NCI-H1930 (cell line): ENCODE data around the gene FOXO3.

Source experiments
- DNase-seq, 2 experiments: peaks; one replicate each; lab custom pipeline; 2025; lab: John Stamatoyannopoulos, UW

FOXO3 gene

DNA sequence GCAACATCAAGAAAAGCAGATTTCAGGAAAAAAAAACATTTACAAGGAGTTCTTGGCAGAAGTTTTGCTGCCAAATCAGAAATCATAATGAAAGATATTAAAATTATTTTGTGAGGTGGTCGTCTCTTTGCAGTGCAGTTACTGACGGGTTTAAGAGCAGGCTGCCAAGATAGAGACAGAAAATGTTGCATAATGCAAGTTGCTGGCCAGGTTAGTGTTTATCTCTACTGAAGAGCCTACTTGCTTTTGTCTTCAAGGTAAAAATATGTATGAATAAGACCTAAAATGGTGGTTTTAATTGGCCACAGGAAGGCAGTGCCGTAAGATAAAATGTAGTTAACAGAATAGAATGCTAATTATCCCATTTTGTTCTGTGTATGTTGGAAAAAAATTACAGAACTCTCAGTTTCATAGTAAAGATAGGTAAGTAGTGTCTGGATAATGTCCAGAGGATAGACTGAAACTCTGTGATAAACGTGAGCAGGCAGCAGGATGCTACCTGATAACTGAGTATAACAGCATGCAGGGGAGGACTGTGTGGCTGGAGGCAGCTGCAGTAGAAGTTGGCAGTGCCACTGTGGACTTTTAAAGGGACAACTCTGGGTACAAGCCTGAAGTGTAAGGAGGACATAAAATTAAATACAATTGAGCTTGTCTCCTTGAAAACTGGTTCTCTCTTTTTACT is 13.9 kb downstream of the FOXO3 start:
- DNase-seq = no peak

DNA sequence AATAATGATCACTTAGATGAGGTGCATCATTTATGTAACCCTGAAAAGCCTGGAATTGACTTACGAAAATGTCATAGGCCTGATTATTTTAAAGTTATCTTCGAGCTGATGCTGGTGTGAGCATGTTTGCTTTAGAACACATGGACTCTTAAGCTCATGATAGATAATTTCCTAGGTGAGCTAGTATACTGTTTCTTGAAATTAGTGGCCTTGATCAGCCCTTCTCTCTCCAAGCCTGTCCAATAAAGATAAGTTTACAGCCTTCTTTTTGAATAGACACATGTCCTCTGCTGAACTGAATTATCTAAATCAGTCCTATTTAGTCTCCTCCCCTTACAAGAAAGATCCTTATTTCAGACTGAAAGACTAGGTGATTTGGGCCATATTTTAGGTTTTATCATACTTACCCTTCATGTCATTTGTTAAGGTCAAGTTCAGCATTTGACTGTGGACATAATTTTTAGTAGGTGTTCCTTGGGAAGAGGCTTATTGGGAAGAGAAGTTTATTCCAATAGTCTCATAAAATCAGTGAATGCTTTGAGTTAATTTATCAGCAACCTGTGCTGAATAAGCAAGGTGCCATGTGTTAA is 15.3 kb downstream of the FOXO3 start:
- DNase-seq = no peak

GRCh38 chr6:108576709-108577108 is 16.0 kb downstream of the FOXO3 start:
- no peak for DNase-seq

GRCh38 chr6:108578166-108578565 is 17.4 kb downstream of the FOXO3 start:
- DNase-seq = no peak

DNA sequence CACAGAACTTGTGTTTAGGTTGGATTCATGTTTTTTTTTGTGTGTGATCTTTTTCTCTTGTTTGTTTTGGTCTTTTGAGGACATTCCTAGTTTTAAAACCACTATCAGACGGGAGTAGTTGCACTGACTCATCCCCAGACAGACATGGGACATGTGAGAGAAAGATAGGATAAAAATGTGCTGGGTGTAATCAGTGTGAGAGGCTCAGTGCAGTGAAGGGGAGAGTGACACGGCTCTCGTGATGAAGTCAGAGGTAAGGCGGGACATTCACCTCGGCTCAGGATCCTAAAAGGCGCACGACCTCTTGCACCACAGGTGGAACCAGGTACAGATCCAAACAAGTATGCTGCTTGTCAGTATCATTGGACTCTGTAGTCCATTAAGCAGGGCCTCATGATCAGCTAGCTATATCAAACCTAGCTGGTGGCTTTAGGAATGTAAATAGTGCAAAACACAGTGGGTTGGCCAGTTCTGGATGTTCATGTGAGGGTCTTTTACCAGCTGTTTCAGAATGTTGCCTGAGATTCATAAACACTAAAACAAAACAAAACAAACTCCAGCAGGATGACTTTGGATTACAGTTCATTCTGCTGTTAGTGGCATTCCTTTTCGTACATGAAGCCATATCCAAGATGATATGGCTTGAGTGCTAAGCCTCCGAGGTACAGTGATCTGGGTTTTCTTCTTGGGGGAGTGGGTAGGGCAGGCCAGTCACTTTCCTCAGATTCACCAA is 18.0 kb downstream of the FOXO3 start:
- no peak for DNase-seq

DNA sequence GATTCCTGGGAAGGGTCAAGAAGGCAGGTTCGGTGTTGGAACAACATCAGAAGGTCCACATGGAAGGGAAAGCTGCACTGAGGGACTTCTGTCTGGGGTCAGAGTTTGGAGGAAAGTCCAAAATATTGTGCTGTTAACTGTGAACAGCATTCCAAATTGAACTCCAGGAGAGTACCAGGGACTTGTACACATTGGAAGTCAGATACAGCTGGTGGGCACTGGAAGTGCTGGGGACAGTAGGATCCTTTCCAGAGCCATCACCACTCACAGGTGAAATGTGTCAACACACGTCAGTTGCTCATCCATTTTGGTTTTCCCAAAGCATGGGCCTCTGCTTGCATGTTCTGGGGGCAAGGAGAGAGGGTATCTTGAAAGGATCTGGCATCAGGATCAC is 18.6 kb downstream of the FOXO3 start:
- no peak for DNase-seq

GRCh38 chr6:108580646-108581045 is 19.9 kb downstream of the FOXO3 start:
- DNase-seq = no peak

DNA sequence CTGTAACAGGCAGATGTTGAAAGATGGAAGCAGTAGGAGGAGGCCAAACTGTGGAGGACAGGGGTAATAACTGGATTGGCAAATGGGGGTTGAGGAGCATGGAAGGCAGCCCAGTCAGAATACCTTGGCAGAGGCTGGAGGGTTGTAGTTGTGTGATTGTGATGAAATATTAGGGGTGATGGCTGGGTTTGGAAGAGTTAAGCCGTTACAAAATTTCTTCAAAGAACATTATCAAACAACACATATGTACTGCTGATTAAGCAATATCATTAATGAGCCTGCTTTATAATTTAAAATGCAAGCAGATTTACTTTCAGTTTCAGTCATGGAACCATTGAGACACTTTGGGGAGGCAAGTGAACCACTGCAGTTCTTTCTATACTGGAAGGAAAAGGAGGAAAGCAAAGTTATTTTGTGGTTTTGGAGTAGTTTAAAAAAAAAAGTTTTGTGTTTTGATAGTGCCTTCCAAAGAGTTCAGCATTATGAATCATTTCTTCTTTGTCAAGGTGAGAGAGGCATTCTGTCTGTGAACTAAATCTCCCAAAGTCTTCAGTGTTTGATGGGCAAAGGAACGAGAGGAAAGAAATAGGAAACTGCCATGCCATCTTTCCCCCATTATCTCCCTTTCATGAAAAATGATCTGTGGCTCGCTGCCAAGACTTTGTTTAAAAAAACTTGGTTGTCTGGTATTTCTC is 20.7 kb downstream of the FOXO3 start:
- no peak for DNase-seq

DNA sequence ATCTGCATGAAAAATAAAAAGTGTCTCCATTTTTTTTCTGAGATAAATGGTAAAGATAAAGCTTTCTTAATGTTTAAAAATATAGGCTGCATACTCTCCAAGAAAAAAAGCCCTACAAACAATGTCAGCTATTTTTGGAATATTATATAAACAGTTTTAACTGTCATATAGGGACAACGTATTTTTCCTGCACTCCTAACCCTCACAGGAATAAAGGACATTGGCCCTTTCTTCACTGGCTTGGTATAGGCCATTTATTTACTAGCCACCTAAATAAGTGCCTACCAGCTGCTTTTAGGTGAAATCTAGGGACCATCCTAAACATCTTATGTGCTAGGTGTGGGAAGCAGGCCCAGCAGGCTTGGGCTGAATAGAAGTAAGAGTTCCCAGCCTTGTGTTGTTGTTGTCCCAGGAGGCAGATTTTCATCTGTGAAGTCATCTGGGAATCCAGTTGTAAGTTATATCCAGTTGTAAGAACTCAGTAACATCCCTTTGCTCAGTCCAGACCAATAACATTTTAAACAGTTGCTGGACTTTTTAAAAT is 21.3 kb downstream of the FOXO3 start:
- DNase-seq = no peak

GRCh38 chr6:108582618-108583017 is 21.9 kb downstream of the FOXO3 start:
- no peak for DNase-seq

GRCh38 chr6:108584323-108584722 is 23.6 kb downstream of the FOXO3 start:
- no peak for DNase-seq

GRCh38 chr6:108585359-108585758 is 24.6 kb downstream of the FOXO3 start:
- no peak for DNase-seq

DNA sequence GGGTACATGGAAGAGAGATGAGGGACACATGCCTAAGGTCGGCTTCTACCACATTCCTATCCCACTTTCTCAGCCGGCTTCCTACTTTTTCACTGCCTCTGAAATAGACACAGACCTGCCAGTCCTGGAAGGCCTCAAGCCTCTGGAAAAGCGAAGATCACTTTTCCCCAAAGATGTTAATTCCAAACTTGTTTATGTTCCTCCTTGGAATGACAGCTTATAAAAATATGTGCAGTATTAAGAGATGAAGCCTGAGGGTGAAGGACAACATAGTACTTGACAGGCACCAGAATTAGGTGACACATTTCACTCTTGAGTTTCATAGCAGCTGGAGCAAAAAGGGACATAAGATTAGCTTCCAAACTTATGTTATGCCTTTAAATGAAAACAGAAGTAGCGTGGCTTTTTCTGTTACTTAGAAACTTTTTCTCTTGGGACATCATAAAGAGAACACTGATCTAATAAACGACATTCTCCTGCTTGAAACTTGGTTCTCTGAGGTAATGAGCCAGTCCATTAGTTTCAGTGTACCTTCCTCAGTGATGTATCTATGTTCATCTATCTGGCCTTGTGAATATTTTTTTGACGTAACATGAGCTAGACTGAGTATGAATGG is 25.3 kb downstream of the FOXO3 start:
- no peak for DNase-seq

- DNase-seq = no peak
These were observed 26.7 kb downstream of the FOXO3 start for GRCh38 chr6:108587258-108588059.

DNA sequence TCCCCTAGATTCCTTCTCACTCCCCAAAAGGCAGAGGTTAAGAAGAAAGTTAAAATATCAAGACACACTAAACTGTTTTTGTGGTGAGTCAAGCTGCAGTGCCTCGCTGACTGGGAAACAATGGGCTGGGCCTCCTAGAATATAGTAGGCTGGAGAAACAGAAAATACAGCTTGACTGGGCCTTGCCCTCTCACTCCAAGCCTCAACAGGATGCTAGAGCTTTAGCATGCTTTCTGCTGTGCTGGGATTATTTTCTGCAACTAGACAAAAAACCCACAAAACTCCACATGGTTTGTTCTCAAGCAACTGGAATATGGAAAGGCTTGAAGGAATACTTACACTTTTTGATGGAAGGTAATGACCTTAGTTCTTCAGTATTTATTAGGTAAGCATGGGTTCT is 27.9 kb downstream of the FOXO3 start:
- no peak for DNase-seq

DNA sequence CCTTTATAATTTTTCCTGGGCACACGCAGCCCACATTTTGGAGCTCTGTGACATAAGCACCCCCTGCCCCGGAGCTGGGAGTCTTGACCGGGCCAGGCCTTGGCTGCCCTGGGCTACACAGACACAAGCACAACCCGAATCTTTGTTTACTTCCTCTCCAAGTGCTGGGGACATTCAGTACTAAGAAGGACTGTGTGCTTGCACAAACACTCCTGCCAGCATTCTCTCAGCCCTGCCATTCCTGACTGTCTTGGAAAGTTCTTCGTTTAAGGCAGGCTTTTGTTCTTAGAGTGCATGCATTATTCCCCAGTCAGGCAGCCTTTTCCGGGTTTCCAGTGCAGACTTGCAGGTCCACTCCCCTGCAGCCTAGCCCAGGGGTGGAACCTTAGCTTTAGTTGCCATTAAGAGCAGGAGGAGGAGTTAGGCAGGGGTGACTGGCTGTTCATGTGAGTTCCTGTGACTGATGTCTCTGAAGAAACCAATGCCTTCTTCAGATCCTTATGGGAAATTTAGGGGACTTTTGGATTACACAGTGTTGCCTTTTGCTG is 28.6 kb downstream of the FOXO3 start:
- no peak for DNase-seq

DNA sequence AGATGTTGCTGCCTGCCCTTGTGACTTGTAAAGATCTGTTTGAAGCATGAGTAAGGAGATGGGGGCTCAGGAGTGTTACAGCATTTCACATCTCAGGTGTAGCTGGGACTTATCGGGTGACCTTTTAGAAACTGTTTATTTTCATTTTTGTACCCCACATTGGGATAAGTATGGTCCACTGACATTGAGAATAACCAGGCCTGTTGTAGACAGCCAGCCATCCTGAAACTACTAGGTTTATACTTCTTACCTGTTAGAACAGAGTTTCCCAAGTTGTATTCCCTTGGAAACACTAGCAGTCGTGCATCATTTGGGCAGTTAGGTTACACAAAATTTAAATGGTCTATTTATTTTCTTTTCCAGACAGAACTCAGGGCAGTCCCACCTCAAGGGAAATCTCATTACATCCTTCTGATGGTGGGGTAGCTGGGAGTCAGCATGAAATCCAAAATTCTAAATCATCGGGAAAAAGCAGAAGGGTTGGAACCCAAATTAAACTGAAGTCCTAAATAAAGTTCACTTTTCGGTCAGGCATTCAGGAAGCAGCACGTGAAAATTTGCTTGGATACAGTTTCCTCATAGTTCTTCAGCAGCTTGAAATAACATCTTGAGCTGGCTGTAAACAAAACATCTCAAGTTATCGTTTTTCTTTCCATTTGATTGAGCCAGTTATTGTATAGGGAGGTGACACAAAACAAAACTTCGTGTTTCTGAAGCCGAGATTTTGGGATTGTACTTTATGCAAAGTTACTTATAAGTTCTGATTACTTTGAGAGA is 30.5 kb downstream of the FOXO3 start:
- DNase-seq = no peak

DNA sequence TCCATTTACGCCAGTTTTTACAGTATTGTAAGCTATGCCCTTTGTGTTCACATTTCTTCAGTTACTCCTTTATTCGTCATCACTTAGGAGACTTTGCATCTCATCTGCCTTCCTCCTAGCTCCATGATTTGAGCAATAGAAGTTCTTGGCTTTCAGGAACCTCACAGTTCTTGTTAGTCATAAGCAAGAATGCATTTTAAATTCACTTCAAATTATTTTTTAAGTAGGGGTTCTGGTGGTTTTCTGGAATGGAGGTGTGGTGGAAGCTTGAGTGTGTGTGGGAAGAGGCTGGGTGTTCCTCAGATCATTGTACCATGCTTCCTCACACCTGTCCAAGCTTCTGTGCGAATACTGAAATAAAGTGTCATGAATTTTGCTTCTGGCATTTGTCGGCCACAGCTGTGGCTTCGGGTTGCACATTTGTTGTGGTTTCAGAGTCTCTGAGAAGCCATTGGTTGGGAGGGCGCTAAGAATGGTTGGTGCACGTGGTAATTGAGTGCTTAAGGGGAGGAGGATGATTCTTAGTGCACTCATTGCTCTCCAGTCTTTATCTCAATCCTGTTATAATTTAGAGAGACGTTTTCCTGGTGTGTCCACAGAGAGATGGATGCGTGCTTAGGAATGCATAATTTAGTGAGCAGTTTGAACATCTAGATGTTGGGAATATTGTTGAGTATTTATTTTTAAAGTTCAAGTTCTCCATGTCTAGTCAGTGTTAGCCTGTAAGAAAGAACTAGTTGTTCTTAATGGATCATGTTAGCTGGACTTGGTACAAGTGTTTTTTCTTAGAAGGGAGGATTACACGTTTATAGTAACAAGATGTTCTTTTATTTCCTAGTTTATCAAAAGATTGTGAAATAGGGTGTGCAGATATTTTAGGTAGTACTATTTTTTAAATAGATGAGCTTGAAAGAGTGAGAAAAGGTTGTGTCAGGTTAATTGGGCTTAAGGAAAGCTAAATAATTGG is 31.9 kb downstream of the FOXO3 start:
- no peak for DNase-seq

GRCh38 chr6:108594151-108594550 is 33.4 kb downstream of the FOXO3 start:
- no peak for DNase-seq
